GM12864 (cell line): ENCODE measurements around the gene GAB1.
A peak's percentile ranks its signal among the peaks of the same experiment; 100 is the strongest.

ENCODE experiments used
- DNase-seq: peaks from one replicate; pipeline ENCODE4 v3.0.0-alpha.2; 2011; ENCODE audit warnings: low read depth
- H3K4me3 ChIP-seq: 2 replicates; pipeline ENCODE4 v1.5.1; 2011; ENCODE audit warnings: mild to moderate bottlenecking, low read depth, low read length, control low read depth
- TF ChIP-seq, protein P1 (sequence below): IDR thresholded peaks from 2 replicates; pipeline ENCODE4 v1.5.1; 2011; ENCODE audit warnings: low read depth, mild to moderate bottlenecking, moderate library complexity, low read length, control low read depth, inconsistent platforms; ENCODE audit errors: missing control alignments

GAB1 gene

DNA sequence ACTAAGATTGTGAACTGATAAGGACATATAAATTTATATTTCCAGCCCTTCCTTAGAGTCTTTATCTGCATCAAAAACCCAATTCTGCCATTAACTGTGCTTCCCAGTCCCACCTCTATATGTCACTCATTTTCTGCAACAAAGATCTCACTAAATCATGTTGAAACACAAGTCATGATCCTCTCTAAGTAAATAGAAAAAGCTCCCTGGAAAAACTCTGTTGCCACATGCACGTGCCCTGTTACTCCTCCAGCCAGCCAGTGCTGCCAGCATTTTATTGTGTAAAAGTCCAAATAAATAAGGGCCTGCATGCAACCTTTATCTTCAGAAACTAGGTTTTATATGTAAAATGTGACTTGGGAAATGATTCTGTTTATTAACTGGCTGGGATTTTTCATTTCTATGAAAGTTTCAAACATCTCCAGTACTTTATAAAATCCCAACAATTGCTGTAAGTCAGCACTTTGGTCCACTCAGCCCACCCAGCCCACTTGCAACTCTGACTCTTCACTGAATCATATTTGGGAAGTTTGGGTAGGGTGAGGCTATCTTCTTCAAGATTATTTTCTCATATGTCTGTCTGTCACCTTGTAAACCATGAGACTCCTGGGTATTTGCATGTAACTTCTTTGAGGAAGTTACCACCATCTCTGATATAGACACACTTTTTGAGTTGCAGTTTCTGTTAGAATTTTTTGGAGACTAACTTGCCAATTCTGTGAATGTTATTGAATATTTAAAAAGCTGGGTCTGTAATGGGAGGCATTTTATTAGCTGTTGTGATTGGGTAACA is 136.9 kb downstream of the GAB1 start:
- H3K4me3 ChIP-seq, result no peak overlapping the region
- no peak for DNase-seq
- TF ChIP-seq, protein P1, sequence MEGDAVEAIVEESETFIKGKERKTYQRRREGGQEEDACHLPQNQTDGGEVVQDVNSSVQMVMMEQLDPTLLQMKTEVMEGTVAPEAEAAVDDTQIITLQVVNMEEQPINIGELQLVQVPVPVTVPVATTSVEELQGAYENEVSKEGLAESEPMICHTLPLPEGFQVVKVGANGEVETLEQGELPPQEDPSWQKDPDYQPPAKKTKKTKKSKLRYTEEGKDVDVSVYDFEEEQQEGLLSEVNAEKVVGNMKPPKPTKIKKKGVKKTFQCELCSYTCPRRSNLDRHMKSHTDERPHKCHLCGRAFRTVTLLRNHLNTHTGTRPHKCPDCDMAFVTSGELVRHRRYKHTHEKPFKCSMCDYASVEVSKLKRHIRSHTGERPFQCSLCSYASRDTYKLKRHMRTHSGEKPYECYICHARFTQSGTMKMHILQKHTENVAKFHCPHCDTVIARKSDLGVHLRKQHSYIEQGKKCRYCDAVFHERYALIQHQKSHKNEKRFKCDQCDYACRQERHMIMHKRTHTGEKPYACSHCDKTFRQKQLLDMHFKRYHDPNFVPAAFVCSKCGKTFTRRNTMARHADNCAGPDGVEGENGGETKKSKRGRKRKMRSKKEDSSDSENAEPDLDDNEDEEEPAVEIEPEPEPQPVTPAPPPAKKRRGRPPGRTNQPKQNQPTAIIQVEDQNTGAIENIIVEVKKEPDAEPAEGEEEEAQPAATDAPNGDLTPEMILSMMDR, result no peak

DNA sequence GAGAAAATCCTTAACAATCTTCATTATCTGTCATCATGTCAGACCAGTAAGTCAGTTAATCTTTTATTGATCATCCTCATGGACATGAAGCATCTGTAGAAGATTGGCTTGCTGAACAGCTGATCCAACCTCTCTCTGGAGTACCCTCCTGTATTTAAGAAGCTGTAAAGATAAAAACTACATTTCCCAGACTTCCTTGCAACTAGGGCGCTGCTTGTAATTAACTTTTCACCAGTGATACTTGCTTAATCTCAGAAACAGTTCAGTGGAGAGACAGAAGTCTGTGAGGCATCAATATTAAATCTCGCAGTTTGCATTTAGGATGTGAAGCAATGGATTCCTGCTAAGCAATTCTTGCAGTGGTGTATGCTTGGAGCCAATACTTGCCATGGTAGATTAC is 140.8 kb downstream of the GAB1 start:
- TF ChIP-seq, protein P1, result no peak
- DNase-seq, result no peak
- no peak overlapping the region for H3K4me3 ChIP-seq

- TF ChIP-seq, protein P1, result no peak
- H3K4me3 ChIP-seq, result no peak overlapping the region
- no peak for DNase-seq
Observed at GRCh38 chr4:143481361-143481760, 144.7 kb downstream of the GAB1 start.

GRCh38 chr4:143482840-143483239 is 146.2 kb downstream of the GAB1 start:
- no peak for DNase-seq
- TF ChIP-seq, protein P1, result peak; percentile 34
- no peak overlapping the region for H3K4me3 ChIP-seq

GRCh38 chr4:143486314-143486713 is 149.6 kb downstream of the GAB1 start:
- no peak for DNase-seq
- TF ChIP-seq, protein P1, result no peak
- no peak overlapping the region for H3K4me3 ChIP-seq

DNA sequence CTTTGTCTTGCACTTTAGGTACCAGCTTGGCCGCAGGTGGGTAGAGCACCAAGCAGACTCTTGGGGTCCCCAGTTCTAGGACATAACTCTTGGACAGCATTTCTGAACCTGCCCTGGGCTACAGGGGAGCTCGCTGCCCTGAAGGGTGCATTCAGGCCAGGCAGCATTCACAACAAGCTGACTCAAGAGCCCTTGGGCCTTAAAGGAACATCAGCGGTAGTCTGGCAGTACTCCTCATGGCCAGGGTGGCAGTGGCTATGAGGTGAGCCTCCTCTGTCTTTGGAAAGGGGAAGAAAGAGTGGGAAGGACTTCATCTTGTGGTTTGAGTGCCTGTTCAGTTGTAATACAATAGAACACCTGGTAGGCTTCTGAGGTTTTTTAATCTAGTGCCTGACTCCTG is 152.0 kb downstream of the GAB1 start:
- TF ChIP-seq, protein P1, result no peak
- no peak for DNase-seq
- no peak overlapping the region for H3K4me3 ChIP-seq

GRCh38 chr4:143489106-143489505 is 152.4 kb downstream of the GAB1 start:
- TF ChIP-seq, protein P1, result no peak
- no peak overlapping the region for H3K4me3 ChIP-seq
- no peak for DNase-seq
